IMR-90 (cell line): ENCODE results near the gene EIF4E3. TPM values are rescaled to one million over a fixed set of nuclear protein-coding genes. Genes with fewer than 3 reads are reported as not detected.

Experiments
- polyA plus RNA-seq, 3 experiments: library from polyadenylated mRNA; depleted of rRNA; stranded (reverse); fragments of >200 nt; gene quantifications; 2 replicates each; pipeline ENCODE4 v1.2.3, GENCODE V29; 2012; ENCODE audit warnings: low replicate concordance in 1 of 3
- total RNA-seq: library from RNA; depleted of rRNA; stranded (reverse); fragments of >200 nt; gene quantifications from 2 replicates; pipeline ENCODE4 v1.2.3, GENCODE V29; 2012; rRNA removed

Gene EIF4E3
- total and polyA plus RNA-seq, 2 of the 4 experiments (the other 2 are of a cell fraction): 0.72 to 1.1 TPM

Other genes starting within 250 kb of the EIF4E3 start
- 128 and 132 TPM in 2 replicates for gene FOXP1, start 141.7 kb downstream of the EIF4E3 start, total RNA-seq
- gene FOXP1, start 141.7 kb downstream of the EIF4E3 start, polyA plus RNA-seq (2012; rRNA removed): 37.0 and 43.3 TPM in 2 replicates
- gene GPR27, start 28.5 kb upstream of the EIF4E3 start, total RNA-seq: not detected in 2 replicates
- not detected in 2 replicates for gene GPR27, start 28.5 kb upstream of the EIF4E3 start, polyA plus RNA-seq (2012; rRNA removed)
- not detected in 2 replicates for gene PROK2, start 59.7 kb upstream of the EIF4E3 start, total RNA-seq
- not detected in 2 replicates for gene PROK2, start 59.7 kb upstream of the EIF4E3 start, polyA plus RNA-seq (2012; rRNA removed)